Sigmoid colon (tissue), 4 donors: Measurements from ENCODE around the gene ENKUR.

Source experiments
- POLR2A ChIP-seq, 2 donors: fragments of 450-650 bp; IDR thresholded peaks; one replicate each; pipeline ENCODE4 v1.6.1; 2016; ENCODE audit warnings: antibody characterized with exemption in 2 of 2, mild to moderate bottlenecking in 2 of 2, moderate library complexity in 2 of 2
- POLR2AphosphoS5 ChIP-seq, 4 donors: sonication (generic); formaldehyde crosslinking; IDR thresholded peaks; one replicate each; pipeline ENCODE4 v1.6.1; 2017; ENCODE audit warnings: antibody characterized with exemption in 4 of 4
- TF ChIP-seq, protein P1 (sequence below), 4 experiments: fragments of 450-650 bp in 3 of 4; fragments of 200-600 bp in 1 of 4; IDR thresholded peaks; one replicate each; pipeline ENCODE4 v1.5.1; 2016 to 2019; ENCODE audit warnings: antibody characterized with exemption in 4 of 4, mild to moderate bottlenecking in 3 of 4, moderate library complexity in 2 of 4

- TF ChIP-seq, protein P1, sequence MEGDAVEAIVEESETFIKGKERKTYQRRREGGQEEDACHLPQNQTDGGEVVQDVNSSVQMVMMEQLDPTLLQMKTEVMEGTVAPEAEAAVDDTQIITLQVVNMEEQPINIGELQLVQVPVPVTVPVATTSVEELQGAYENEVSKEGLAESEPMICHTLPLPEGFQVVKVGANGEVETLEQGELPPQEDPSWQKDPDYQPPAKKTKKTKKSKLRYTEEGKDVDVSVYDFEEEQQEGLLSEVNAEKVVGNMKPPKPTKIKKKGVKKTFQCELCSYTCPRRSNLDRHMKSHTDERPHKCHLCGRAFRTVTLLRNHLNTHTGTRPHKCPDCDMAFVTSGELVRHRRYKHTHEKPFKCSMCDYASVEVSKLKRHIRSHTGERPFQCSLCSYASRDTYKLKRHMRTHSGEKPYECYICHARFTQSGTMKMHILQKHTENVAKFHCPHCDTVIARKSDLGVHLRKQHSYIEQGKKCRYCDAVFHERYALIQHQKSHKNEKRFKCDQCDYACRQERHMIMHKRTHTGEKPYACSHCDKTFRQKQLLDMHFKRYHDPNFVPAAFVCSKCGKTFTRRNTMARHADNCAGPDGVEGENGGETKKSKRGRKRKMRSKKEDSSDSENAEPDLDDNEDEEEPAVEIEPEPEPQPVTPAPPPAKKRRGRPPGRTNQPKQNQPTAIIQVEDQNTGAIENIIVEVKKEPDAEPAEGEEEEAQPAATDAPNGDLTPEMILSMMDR (IDR thresholded peaks at IDR 0.05): no peak
- no peak for TF ChIP-seq POLR2AphosphoS5 (IDR thresholded peaks at IDR 0.05)
- TF ChIP-seq POLR2A (IDR thresholded peaks at IDR 0.05): no peak
Measured at GRCh38 chr10:25017661-25018060, 1.7 kb upstream of the ENKUR start.
